ENCODE measurements around the gene CADM2.

The CADM2 gene

DNA sequence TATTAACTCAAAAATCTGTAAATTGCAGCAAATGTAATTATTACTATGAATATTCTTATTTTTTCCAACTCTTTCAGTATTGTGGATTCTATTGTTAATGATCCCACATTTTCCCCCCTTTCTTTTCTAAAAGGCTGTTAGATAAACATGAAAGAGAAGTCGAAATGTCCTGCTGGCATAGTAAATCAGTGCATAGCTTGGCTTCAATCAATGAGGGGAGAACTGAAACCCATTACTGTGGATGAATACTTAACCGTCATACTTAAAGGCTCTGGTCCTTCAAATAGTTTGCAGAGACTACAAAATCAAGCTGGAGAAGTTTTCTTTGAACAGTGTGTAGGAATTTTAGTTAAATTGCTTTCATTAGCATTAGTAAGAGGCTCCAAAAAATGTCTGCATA, 667.9 kb downstream of the CADM2 start:
- no peak overlapping the region for H3K27ac ChIP-seq (ENCODE audit: extremely low read depth, low read depth, low read length)
- ChIA-PET CTCF (no interaction called here), POLR2A (no interaction called here)
- no peaks in the 10 kb centered on the region for H3K9me3 ChIP-seq (ENCODE audit: control insufficient read depth, insufficient read depth, low read depth, low read length)
- no peaks in the 10 kb centered on the region for H3K36me3 ChIP-seq (ENCODE audit: control insufficient read depth in 2 of 2, insufficient read depth in 1 of 2, low read length in 2 of 2)
- no peaks in the 10 kb centered on the region for H3K4me1 ChIP-seq (ENCODE audit: control insufficient read depth, insufficient read depth, low read length)
- TF ChIP-seq, protein P1, sequence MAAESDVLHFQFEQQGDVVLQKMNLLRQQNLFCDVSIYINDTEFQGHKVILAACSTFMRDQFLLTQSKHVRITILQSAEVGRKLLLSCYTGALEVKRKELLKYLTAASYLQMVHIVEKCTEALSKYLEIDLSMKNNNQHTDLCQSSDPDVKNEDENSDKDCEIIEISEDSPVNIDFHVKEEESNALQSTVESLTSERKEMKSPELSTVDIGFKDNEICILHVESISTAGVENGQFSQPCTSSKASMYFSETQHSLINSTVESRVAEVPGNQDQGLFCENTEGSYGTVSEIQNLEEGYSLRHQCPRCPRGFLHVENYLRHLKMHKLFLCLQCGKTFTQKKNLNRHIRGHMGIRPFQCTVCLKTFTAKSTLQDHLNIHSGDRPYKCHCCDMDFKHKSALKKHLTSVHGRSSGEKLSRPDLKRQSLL (tag by site-specific recombination; IDR thresholded peaks at IDR 0.05) = no peak
- no peak for TF ChIP-seq ZNF677 (tag by site-specific recombination; IDR thresholded peaks at IDR 0.05)
- TF ChIP-seq, protein P2, sequence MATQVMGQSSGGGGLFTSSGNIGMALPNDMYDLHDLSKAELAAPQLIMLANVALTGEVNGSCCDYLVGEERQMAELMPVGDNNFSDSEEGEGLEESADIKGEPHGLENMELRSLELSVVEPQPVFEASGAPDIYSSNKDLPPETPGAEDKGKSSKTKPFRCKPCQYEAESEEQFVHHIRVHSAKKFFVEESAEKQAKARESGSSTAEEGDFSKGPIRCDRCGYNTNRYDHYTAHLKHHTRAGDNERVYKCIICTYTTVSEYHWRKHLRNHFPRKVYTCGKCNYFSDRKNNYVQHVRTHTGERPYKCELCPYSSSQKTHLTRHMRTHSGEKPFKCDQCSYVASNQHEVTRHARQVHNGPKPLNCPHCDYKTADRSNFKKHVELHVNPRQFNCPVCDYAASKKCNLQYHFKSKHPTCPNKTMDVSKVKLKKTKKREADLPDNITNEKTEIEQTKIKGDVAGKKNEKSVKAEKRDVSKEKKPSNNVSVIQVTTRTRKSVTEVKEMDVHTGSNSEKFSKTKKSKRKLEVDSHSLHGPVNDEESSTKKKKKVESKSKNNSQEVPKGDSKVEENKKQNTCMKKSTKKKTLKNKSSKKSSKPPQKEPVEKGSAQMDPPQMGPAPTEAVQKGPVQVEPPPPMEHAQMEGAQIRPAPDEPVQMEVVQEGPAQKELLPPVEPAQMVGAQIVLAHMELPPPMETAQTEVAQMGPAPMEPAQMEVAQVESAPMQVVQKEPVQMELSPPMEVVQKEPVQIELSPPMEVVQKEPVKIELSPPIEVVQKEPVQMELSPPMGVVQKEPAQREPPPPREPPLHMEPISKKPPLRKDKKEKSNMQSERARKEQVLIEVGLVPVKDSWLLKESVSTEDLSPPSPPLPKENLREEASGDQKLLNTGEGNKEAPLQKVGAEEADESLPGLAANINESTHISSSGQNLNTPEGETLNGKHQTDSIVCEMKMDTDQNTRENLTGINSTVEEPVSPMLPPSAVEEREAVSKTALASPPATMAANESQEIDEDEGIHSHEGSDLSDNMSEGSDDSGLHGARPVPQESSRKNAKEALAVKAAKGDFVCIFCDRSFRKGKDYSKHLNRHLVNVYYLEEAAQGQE (tag by site-specific recombination; IDR thresholded peaks at IDR 0.05) = no peak
- H3K4me3 ChIP-seq (ENCODE audit: low read depth, low read length) = no peak overlapping the region

DNA sequence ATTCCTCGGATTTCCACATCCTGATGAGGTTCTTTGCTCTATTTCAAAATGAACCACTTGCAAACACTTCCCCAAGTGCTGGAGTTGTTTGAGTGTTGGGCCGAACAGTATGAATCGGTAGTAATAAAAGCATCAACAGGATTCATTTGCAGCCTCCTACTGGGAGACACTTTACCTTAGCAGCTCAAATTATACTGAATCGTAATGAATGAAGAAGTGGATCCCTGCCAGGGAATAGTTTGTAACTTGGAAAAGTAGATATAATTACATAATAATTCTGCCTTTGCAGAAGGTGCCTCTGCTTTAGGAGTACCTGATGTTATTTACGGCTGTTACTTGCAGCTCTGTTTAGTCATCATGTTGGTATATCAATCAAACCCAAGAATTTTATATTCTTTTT, 669.1 kb downstream of the CADM2 start:
- no peaks in the 10 kb centered on the region for H3K36me3 ChIP-seq (ENCODE audit: control insufficient read depth in 2 of 2, insufficient read depth in 1 of 2, low read length in 2 of 2)
- no peaks in the 10 kb centered on the region for H3K4me1 ChIP-seq (ENCODE audit: control insufficient read depth, insufficient read depth, low read length)
- no peak overlapping the region for H3K4me3 ChIP-seq (ENCODE audit: low read depth, low read length)
- no peak overlapping the region for H3K27ac ChIP-seq (ENCODE audit: extremely low read depth, low read depth, low read length)
- ChIA-PET POLR2A (no interaction called here), CTCF (no interaction called here)
- H3K9me3 ChIP-seq (ENCODE audit: control insufficient read depth, insufficient read depth, low read depth, low read length) = no peaks in the 10 kb centered on the region
- no peak for TF ChIP-seq ZEB2 (tag by site-specific recombination; IDR thresholded peaks at IDR 0.05)
- TF ChIP-seq, protein P3, sequence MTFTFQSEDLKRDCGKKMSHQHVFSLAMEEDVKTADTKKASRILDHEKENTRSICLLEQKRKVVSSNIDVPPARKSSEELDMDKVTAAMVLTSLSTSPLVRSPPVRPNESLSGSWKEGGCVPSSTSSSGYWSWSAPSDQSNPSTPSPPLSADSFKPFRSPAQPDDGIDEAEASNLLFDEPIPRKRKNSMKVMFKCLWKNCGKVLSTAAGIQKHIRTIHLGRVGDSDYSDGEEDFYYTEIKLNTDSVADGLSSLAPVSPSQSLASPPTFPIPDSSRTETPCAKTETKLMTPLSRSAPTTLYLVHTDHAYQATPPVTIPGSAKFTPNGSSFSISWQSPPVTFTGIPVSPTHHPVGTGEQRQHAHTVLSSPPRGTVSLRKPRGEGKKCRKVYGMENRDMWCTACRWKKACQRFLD (tag by site-specific recombination; IDR thresholded peaks at IDR 0.05) = no peak
- TF ChIP-seq ZNF223 (tag by site-specific recombination; IDR thresholded peaks at IDR 0.05) = no peak
- TF ChIP-seq ZNF433 (tag by site-specific recombination; IDR thresholded peaks at IDR 0.05; ENCODE audit: low read depth) = no peak
- no peak for TF ChIP-seq ZNF426 (tag by site-specific recombination; IDR thresholded peaks at IDR 0.05)
- TF ChIP-seq, protein P4, sequence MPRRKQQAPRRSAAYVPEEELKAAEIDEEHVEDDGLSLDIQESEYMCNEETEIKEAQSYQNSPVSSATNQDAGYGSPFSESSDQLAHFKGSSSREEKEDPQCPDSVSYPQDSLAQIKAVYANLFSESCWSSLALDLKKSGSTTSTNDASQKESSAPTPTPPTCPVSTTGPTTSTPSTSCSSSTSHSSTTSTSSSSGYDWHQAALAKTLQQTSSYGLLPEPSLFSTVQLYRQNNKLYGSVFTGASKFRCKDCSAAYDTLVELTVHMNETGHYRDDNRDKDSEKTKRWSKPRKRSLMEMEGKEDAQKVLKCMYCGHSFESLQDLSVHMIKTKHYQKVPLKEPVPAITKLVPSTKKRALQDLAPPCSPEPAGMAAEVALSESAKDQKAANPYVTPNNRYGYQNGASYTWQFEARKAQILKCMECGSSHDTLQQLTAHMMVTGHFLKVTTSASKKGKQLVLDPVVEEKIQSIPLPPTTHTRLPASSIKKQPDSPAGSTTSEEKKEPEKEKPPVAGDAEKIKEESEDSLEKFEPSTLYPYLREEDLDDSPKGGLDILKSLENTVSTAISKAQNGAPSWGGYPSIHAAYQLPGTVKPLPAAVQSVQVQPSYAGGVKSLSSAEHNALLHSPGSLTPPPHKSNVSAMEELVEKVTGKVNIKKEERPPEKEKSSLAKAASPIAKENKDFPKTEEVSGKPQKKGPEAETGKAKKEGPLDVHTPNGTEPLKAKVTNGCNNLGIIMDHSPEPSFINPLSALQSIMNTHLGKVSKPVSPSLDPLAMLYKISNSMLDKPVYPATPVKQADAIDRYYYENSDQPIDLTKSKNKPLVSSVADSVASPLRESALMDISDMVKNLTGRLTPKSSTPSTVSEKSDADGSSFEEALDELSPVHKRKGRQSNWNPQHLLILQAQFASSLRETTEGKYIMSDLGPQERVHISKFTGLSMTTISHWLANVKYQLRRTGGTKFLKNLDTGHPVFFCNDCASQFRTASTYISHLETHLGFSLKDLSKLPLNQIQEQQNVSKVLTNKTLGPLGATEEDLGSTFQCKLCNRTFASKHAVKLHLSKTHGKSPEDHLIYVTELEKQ (tag by site-specific recombination; IDR thresholded peaks at IDR 0.05; ENCODE audit: borderline replicate concordance) = no peak
- no peak for TF ChIP-seq ZNF561 (tag by site-specific recombination; IDR thresholded peaks at IDR 0.05; ENCODE audit: borderline replicate concordance)

DNA sequence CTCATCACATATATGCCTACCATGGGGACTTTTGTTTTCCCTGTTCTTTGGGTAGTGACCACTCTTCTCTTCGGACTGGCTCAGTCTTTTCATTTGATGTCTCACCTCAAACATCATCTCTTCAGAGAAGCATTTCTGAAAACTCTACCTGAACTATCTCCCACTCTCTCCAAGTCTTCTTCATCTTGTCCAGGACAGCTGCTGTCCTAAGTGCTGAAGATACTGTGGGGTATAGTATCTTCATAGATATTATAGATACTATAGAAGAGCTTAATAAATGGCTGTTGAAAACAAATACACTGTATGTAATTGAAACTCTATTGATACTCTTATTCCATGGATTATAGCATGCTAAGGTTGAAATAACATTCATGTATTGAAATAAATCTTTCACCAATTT, 672.3 kb downstream of the CADM2 start:
- Histone ChIP-seq H3K4me1 (ENCODE audit: control insufficient read depth, insufficient read depth, low read length) (no peaks in the 10 kb centered on the region), H3K9me3 (ENCODE audit: control insufficient read depth, insufficient read depth, low read depth, low read length) (no peaks in the 10 kb centered on the region), H3K4me3 (ENCODE audit: low read depth, low read length) (no peak overlapping the region), H3K36me3 (ENCODE audit: control insufficient read depth in 2 of 2, insufficient read depth in 1 of 2, low read length in 2 of 2) (no peaks in the 10 kb centered on the region), H3K27ac (ENCODE audit: extremely low read depth, low read depth, low read length) (no peak overlapping the region)
- POLR2A ChIA-PET = no interaction called here
- CTCF ChIA-PET = no interaction called here
- TF ChIP-seq HOXD13 (CRISPR knock-in tag; IDR thresholded peaks at IDR 0.05; ENCODE audit: borderline replicate concordance) (no peak), ZSCAN30 (tag by site-specific recombination; IDR thresholded peaks at IDR 0.05) (no peak), WT1 (tag by site-specific recombination; IDR thresholded peaks at IDR 0.05) (no peak)
- TF ChIP-seq, protein P5, sequence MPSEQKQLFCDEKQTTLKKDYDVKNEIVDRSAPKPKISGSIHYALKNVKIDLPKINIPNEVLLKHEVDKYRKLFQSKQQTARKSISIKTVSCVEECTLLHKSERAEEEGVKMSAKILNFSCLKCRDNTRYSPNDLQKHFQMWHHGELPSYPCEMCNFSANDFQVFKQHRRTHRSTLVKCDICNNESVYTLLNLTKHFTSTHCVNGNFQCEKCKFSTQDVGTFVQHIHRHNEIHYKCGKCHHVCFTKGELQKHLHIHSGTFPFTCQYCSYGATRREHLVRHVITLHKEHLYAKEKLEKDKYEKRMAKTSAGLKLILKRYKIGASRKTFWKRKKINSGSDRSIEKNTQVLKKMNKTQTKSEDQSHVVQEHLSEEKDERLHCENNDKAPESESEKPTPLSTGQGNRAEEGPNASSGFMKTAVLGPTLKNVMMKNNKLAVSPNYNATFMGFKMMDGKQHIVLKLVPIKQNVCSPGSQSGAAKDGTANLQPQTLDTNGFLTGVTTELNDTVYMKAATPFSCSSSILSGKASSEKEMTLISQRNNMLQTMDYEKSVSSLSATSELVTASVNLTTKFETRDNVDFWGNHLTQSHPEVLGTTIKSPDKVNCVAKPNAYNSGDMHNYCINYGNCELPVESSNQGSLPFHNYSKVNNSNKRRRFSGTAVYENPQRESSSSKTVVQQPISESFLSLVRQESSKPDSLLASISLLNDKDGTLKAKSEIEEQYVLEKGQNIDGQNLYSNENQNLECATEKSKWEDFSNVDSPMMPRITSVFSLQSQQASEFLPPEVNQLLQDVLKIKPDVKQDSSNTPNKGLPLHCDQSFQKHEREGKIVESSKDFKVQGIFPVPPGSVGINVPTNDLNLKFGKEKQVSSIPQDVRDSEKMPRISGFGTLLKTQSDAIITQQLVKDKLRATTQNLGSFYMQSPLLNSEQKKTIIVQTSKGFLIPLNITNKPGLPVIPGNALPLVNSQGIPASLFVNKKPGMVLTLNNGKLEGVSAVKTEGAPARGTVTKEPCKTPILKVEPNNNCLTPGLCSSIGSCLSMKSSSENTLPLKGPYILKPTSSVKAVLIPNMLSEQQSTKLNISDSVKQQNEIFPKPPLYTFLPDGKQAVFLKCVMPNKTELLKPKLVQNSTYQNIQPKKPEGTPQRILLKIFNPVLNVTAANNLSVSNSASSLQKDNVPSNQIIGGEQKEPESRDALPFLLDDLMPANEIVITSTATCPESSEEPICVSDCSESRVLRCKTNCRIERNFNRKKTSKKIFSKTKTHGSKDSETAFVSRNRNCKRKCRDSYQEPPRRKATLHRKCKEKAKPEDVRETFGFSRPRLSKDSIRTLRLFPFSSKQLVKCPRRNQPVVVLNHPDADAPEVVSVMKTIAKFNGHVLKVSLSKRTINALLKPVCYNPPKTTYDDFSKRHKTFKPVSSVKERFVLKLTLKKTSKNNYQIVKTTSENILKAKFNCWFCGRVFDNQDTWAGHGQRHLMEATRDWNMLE (tag by site-specific recombination; conservative IDR thresholded peaks at IDR 0.05; ENCODE audit: low read depth) = no peak
